Fibroblast of pulmonary artery (primary cell): Measurements from ENCODE around the gene TMEM9.

ENCODE experiments used
- DNase-seq: peaks from one replicate; pipeline ENCODE4 v3.0.0-alpha.2; 2010; ENCODE audit warnings: low read depth
- H3K4me3 ChIP-seq: replicated peaks from 2 replicates; pipeline ENCODE4 v1.5.1; 2011; ENCODE audit warnings: low read depth, mild to moderate bottlenecking, control low read depth, low read length, moderate library complexity
- TF ChIP-seq, protein P1 (sequence below): IDR thresholded peaks from 2 replicates; pipeline ENCODE4 v1.5.1; 2011; ENCODE audit warnings: mild to moderate bottlenecking, control low read depth, low read length, inconsistent platforms; ENCODE audit errors: missing control alignments

Gene TMEM9

GRCh38 chr1:201176940-201177339 lies 22.7 kb upstream of the TMEM9 start:
- DNase-seq, result no peak
- H3K4me3 ChIP-seq, result no peak overlapping the region
- TF ChIP-seq, protein P1, sequence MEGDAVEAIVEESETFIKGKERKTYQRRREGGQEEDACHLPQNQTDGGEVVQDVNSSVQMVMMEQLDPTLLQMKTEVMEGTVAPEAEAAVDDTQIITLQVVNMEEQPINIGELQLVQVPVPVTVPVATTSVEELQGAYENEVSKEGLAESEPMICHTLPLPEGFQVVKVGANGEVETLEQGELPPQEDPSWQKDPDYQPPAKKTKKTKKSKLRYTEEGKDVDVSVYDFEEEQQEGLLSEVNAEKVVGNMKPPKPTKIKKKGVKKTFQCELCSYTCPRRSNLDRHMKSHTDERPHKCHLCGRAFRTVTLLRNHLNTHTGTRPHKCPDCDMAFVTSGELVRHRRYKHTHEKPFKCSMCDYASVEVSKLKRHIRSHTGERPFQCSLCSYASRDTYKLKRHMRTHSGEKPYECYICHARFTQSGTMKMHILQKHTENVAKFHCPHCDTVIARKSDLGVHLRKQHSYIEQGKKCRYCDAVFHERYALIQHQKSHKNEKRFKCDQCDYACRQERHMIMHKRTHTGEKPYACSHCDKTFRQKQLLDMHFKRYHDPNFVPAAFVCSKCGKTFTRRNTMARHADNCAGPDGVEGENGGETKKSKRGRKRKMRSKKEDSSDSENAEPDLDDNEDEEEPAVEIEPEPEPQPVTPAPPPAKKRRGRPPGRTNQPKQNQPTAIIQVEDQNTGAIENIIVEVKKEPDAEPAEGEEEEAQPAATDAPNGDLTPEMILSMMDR, result no peak

DNA sequence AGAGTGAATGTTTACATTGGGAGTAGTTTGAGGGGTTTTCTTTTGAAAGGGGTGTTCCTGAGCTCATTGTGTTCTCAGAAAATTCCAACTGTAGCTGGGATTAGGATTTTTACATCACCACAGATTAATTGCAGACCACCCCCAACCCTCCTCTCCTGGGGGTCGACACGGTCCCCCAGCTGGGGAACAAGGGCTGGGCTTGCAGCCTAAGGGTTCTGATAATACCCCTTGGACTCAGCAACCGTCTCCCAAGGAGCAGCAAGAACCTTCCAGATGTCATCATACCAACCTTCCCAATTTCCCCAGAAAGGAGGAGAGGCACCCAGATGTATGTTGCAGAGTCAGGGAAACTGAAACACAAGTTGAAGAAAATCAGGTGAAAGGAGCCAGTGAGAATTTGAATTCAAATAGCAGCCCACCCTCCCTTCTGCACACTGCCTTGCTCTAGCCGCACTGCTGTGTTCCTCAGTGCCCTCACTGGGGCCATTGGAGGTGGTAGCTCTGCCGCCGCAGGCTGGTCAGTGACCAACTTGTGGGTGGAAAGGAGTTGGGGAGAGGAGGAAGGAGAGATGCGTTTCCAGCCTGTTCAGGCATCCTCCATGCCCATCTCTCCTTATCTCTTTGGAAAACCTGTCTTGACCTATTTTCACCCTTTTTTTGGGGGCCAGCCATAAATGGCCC lies 21.7 kb upstream of the TMEM9 start:
- no peak for DNase-seq
- no peak overlapping the region for H3K4me3 ChIP-seq
- TF ChIP-seq, protein P1, result no peak

DNA sequence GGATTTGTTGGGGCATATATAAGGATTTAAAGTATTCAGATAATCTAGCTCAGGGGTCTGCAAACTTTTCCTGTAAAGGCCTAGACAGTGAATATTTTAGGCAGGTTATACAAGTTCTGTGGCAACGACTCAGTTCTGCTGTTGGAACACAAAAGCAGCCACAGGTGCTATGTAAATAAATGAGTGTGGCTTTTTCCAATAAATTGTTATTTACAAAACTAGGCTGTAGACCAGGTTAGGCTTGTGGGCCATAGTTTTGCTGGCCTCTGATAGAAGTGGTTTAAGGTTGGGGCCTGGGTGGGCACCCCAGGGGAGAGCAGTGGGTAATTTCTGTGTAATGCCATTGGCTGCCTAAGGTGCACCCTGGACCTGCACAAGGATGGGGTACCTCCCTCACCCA lies 19.5 kb upstream of the TMEM9 start:
- DNase-seq, result no peak
- TF ChIP-seq, protein P1, result no peak
- H3K4me3 ChIP-seq, result no peak overlapping the region

DNA sequence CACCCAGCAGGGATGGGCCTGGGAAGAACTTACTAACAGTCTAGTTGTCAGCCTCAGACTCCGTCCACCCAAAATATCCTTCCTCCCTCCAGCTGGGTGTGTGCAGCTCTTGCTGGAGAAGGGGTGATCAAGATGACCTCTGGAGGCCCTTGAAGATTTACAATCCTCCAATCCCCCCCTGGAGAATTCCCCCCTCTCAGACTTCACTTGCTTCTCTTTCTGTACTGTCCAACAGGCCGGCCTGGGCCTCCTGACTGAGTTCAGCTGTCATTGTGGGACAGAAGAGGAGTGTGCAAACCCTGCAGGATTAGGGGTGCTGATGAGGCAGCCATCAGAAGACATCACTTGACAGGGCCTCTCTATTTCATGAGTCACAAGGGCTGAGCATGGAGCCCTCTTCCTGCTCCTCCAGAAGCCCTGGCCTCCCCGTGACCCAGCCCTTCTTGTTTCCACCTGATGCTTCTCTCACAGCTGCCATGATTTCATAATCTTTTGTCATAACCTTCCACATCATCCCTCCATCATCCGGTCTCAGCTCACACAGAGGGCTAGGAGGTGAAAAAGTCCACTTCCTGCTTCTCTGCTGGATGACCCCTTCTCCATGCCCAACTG lies 18.8 kb upstream of the TMEM9 start:
- TF ChIP-seq, protein P1, result no peak
- peak; percentile 23 for DNase-seq

DNA sequence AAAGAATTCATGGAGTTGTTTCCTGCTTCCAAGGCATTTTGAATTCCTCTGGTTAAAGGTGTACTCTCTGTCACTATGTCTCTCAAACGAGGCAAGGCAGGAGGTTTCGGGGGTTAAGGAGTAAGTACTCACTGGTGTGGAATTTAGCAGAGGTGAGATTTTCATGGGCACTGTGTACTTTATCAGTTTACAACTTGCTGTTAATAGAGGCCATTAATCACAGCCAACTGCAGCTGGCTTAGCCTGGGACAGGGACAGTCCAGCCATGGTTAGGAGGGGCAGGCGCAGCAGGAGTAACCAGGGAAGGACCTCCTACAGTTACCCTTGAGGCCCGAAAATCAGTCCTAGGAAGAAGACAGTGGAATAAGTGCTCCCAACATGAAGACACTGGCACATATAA lies 18.1 kb upstream of the TMEM9 start:
- TF ChIP-seq, protein P1, result no peak
- no peak overlapping the region for H3K4me3 ChIP-seq
- DNase-seq, result no peak

More for the DNA sequence above, 18.8 kb upstream of the TMEM9 start:
- no peak overlapping the region for H3K4me3 ChIP-seq

GRCh38 chr1:201171063-201172036 lies 17.1 kb upstream of the TMEM9 start:
- peak; percentile 31 for DNase-seq
- peak overlapping the region; percentile 65 for H3K4me3 ChIP-seq
- TF ChIP-seq, protein P1, result peak; percentile 27
